Esophagus muscularis mucosa (tissue), 4 donors: ENCODE data around the gene OR7G2. TPM values are rescaled to one million over a fixed set of nuclear protein-coding genes. Genes with fewer than 3 reads are reported as not detected.

Experiments used
- DNase-seq: peaks from one replicate; pipeline ENCODE4 v3.0.0-alpha.2; 2017; ENCODE audit errors: extremely low spot score
- H3K27ac ChIP-seq, 4 donors: fragments of 200-600 bp; sonication (generic); replicated peaks in 1 of 4; 1 replicate in 3 of 4; 2 replicates in 1 of 4; pipeline ENCODE4 v1.5.1; 2016 to 2019; ENCODE audit warnings: mild to moderate bottlenecking in 1 of 4
- H3K27me3 ChIP-seq, 4 donors: fragments of 200-600 bp; sonication (generic); one replicate each; pipeline versions ENCODE4 v1.5.1 to v1.6.0; 2016 to 2019
- H3K36me3 ChIP-seq, 4 donors: fragments of 200-600 bp; sonication (generic); one replicate each; pipeline ENCODE4 v1.5.1; 2016 to 2019
- H3K4me1 ChIP-seq, 4 donors: fragments of 200-600 bp; sonication (generic); one replicate each; pipeline ENCODE4 v1.5.1; 2016 to 2019
- H3K4me3 ChIP-seq, 4 donors: fragments of 200-600 bp; sonication (generic); 1 replicate in 2 of 4; 2 replicates in 2 of 4; pipeline ENCODE4 v1.5.1; 2016 to 2019; ENCODE audit warnings: mild to moderate bottlenecking in 4 of 4, moderate library complexity in 1 of 4
- H3K9me3 ChIP-seq, 4 donors: fragments of 200-600 bp; sonication (generic); 1 replicate in 3 of 4; 2 replicates in 1 of 4; pipeline ENCODE4 v1.5.1; 2016 to 2019
- EP300 ChIP-seq: sonication (generic); formaldehyde crosslinking; IDR thresholded peaks from one replicate; pipeline ENCODE4 v1.6.1; 2017; ENCODE audit warnings: antibody characterized with exemption
- POLR2A ChIP-seq: fragments of 450-650 bp; IDR thresholded peaks from one replicate; pipeline ENCODE4 v1.6.1; 2017; ENCODE audit warnings: antibody characterized with exemption, moderate library complexity, mild to moderate bottlenecking, low read depth
- POLR2AphosphoS5 ChIP-seq, 2 donors: sonication (generic); formaldehyde crosslinking; IDR thresholded peaks; one replicate each; pipeline ENCODE4 v1.6.1; 2017; ENCODE audit warnings: antibody characterized with exemption in 2 of 2
- WGBS: methylation state at CpG from one replicate; pipeline ENCODE4 v1.1.5; 2018; 5-methylcytosine and 5-hydroxymethylcytosine counted together
- intact Hi-C: fragments of 100-400 bp; cut with DNase I; formaldehyde crosslinking; loops from one replicate; pipeline ENCODE4 v1.15.1; 2023
- total RNA-seq, 4 donors: library from RNA; depleted of rRNA; stranded (reverse); fragments of >200 nt; gene quantifications; one replicate each; pipeline versions ENCODE4 v1.1.0 to v1.2.1, GENCODE V29; 2016
- TF ChIP-seq, protein P1 (sequence below), 3 experiments: fragments of 200-600 bp in 2 of 3; fragments of 450-650 bp in 1 of 3; sonication (generic) in 2 of 3; IDR thresholded peaks; one replicate each; pipeline ENCODE4 v1.5.1; 2017 to 2019; ENCODE audit warnings: antibody characterized with exemption in 3 of 3, mild to moderate bottlenecking in 2 of 3, moderate library complexity in 1 of 3

OR7G2 gene
- total RNA-seq, 4 donors from 2014 or later, result not detected

DNA sequence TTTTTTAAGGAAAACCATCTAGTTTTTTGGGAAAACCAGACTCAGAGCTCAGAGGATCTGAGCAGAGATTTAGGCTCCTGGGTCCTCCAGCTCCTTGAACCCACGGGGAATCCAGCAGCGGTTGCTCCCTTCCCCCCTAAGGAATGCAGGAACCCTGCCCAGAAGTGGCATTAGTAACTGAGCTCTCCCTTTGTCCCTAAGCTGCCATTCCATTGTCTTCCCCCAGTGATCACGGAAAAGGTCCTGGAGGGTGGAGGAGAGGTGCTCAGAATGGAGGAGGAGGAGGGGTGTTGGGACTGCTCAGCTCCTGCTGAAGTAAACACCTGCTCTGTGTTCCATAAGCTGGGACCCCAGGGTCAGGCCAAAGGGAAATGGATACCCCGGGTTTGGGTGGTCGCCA lies 37.2 kb downstream of the OR7G2 start:
- intact Hi-C loops, result no loop called here
- WGBS, result 28% methylated on average over 5 of the region's 5 CpGs

DNA sequence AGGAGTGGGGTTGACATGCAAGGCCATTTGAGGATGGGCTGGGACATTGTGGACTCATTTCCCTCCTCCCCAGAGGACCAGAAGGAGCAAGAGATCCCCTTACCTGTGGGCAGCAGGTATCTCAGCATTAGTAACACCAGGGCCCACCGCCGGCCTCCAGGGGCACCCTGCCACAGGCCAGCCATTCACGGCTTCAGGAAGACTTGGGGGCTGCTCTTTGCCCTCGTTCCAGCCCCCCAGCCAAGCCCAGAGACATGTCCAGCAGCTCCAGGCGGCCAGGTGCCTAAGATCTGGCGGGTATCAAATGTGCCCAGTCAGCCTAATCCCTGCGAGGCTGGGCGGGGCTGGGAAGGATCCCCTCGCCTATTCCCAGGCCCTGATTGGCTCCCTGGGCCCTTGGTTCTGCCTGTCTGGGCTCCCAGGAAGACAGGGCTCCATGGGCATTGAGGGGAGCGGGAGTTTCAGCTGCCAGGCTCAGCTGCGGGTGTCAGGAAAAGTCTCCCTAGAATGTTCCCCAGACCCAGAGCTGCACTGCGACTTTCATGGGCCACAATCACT lies 41.7 kb downstream of the OR7G2 start:
- no peak for DNase-seq
- intact Hi-C loops, result no loop called here
- 81% methylated on average over 7 of the region's 12 CpGs for WGBS

More for the DNA sequence above, 37.2 kb downstream of the OR7G2 start:
- TF ChIP-seq EP300 (no peak), POLR2AphosphoS5 (IDR thresholded peaks at IDR 0.05) (no peak), POLR2A (no peak)
- TF ChIP-seq, protein P1, sequence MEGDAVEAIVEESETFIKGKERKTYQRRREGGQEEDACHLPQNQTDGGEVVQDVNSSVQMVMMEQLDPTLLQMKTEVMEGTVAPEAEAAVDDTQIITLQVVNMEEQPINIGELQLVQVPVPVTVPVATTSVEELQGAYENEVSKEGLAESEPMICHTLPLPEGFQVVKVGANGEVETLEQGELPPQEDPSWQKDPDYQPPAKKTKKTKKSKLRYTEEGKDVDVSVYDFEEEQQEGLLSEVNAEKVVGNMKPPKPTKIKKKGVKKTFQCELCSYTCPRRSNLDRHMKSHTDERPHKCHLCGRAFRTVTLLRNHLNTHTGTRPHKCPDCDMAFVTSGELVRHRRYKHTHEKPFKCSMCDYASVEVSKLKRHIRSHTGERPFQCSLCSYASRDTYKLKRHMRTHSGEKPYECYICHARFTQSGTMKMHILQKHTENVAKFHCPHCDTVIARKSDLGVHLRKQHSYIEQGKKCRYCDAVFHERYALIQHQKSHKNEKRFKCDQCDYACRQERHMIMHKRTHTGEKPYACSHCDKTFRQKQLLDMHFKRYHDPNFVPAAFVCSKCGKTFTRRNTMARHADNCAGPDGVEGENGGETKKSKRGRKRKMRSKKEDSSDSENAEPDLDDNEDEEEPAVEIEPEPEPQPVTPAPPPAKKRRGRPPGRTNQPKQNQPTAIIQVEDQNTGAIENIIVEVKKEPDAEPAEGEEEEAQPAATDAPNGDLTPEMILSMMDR (IDR thresholded peaks at IDR 0.05), result no peak
- Histone ChIP-seq H3K4me3 (no peak overlapping the region), H3K27ac (no peak overlapping the region), H3K9me3 (no peaks in the 10 kb centered on the region), H3K27me3 (no peaks in the 10 kb centered on the region), H3K4me1 (peaks cover 2 to 6% (median 5%) of the 10 kb centered on the region in 4 donors), H3K36me3 (no peaks in the 10 kb centered on the region)
- no peak for DNase-seq

DNA sequence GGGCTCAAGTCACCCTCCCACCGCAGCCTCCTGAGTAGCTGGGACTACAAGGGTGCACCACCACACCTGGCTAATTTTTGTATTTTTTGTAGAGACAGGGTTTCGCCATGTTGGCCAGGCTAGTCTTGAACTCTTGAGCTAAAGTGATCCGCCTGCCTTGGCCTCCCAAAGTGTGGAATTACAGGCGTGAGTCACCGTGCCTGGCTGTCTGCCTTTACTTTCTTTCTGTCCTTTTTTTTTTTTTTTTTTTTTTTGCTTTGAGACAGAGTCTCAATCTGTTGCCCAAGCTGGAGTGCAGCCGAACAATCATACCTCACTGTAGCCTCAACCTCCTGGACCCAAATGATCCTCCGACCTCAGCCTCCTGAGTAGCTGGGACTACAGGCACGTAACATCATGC lies 45.4 kb downstream of the OR7G2 start:
- no peaks in the 10 kb centered on the region for H3K27me3 ChIP-seq
- 90% methylated on average over 8 of the region's 8 CpGs for WGBS
- peaks cover 0 to 6% (median 0%) of the 10 kb centered on the region in 4 donors for H3K4me1 ChIP-seq
- H3K4me3 ChIP-seq, result no peak overlapping the region
- H3K9me3 ChIP-seq, result no peaks in the 10 kb centered on the region
- H3K36me3 ChIP-seq, result no peaks in the 10 kb centered on the region
- no peak overlapping the region for H3K27ac ChIP-seq
- TF ChIP-seq POLR2A, result no peak
- TF ChIP-seq POLR2AphosphoS5 (IDR thresholded peaks at IDR 0.05), result no peak
- TF ChIP-seq EP300, result no peak
- TF ChIP-seq, protein P1 (IDR thresholded peaks at IDR 0.05), result no peak
- DNase-seq, result no peak
- intact Hi-C loops, result no loop called here

More for the DNA sequence above, 41.7 kb downstream of the OR7G2 start:
- no peak for TF ChIP-seq EP300
- no peak for TF ChIP-seq POLR2A
- TF ChIP-seq, protein P1 (IDR thresholded peaks at IDR 0.05), result no peak
- no peak for TF ChIP-seq POLR2AphosphoS5 (IDR thresholded peaks at IDR 0.05)
- H3K36me3 ChIP-seq, result no peaks in the 10 kb centered on the region
- no peaks in the 10 kb centered on the region for H3K9me3 ChIP-seq
- H3K27me3 ChIP-seq, result no peaks in the 10 kb centered on the region
- H3K4me3 ChIP-seq, result no peak overlapping the region
- no peak overlapping the region for H3K27ac ChIP-seq
- H3K4me1 ChIP-seq, result no peaks in the 10 kb centered on the region

DNA sequence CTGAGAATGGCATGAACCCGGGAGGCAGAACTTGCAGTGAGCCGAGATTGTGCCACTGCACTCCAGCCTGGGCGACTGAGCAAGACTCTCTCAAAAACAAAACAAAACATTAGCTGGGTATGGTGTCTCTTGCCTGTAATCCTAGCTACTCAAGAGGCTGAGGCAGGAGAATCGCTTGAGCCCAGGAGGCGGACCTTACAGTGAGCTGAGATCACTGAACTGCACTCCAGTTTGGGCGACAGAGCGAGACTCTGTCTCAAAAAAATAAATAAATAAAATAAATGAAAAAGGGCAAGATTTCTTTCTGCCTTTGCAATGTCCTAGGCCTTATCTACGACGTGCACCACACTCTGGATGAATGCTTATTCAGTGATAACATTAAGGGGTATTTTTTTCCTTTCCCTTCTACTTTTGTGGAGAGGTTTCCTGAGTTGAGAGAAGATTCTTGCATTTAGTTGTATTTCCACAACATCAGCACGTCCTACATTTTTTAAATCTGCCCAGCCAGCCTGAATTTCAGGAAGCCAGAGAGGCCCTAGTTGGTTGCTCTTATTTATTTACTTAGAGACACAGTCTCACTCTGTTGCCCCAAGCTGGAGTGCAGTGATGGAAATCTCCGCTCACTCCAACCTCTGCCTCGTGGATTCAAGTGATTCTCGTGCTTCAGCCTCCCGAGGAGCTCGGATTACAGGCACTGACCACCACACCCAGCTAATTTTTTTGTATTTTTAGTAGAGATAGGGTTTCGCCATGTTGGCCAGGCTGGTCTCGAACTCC lies 46.5 kb downstream of the OR7G2 start:
- Histone ChIP-seq H3K4me3 (no peak overlapping the region), H3K36me3 (no peaks in the 10 kb centered on the region), H3K27me3 (no peaks in the 10 kb centered on the region), H3K4me1 (peaks cover 0 to 6% (median 0%) of the 10 kb centered on the region in 4 donors), H3K27ac (no peak overlapping the region), H3K9me3 (no peaks in the 10 kb centered on the region)
- 76% methylated on average over 14 of the region's 17 CpGs for WGBS
- TF ChIP-seq, protein P1 (IDR thresholded peaks at IDR 0.05), result no peak
- no peak for TF ChIP-seq POLR2AphosphoS5 (IDR thresholded peaks at IDR 0.05)
- no peak for TF ChIP-seq POLR2A
- no peak for TF ChIP-seq EP300
- DNase-seq, result no peak
- intact Hi-C loops, result no loop called here
